Left colon (tissue), 2 donors: ENCODE results near the gene NDUFV1. TPM values are rescaled to one million over a fixed set of nuclear protein-coding genes. Genes with fewer than 3 reads are reported as not detected.
A peak's percentile ranks its signal among the peaks of the same experiment; 100 is the strongest.
"Not testable (repeated sequence)": the region's sequence is repeated elsewhere in the genome, so short reads cannot be mapped to it uniquely, and the experiment has no call there.

Source experiments
- ATAC-seq: fragments of 200-7000 bp; cut with Tn5 transposase; one replicate; pipeline ENCODE4 v1.9.1; 2020; ENCODE audit warnings: mild to moderate bottlenecking, moderate library complexity
- DNase-seq, 2 donors: peaks; one replicate each; pipeline ENCODE4 v3.0.0-alpha.2; 2020
- intact Hi-C, 2 donors: fragments of 100-400 bp; cut with DNase I in 1 of 2; cut with micrococcal nuclease in 1 of 2; formaldehyde crosslinking; loops; one replicate each; pipeline versions ENCODE4 v1.11.2 to v1.14.0; 2022; cut with DNase I, micrococcal nuclease
- long read RNA-seq: library from polyadenylated mRNA; unstranded; transcript quantifications from one replicate; pipeline ENCODE4 v2.0.0, GENCODE V29; 2021
- total RNA-seq, 2 donors: library from RNA; stranded (reverse); fragmentation: NEBNext Ultra II Directional; extraction: Animal tissue kit (Norgen Biotek cat#: 25700); gene quantifications; one replicate each; pipeline ENCODE4 v1.2.1, GENCODE V29; 2021
- donor health status: DM: no; HTN: no; CAD: no.
- donor health status: DM: yes; HTN: yes; CAD: no.

NDUFV1 gene
- total RNA-seq, result 100 to 1,000 TPM; 292 to 377 TPM
- long read RNA-seq, transcript NDUFV1-201 (10 exons, 1,596 nt), result major isoform, 465 of 575 reads
- long read RNA-seq, partial matches to known transcripts, result 66 of 575 reads
- long read RNA-seq, other reads (novel, unspliced or antisense), result 38 of 575 reads

DNA sequence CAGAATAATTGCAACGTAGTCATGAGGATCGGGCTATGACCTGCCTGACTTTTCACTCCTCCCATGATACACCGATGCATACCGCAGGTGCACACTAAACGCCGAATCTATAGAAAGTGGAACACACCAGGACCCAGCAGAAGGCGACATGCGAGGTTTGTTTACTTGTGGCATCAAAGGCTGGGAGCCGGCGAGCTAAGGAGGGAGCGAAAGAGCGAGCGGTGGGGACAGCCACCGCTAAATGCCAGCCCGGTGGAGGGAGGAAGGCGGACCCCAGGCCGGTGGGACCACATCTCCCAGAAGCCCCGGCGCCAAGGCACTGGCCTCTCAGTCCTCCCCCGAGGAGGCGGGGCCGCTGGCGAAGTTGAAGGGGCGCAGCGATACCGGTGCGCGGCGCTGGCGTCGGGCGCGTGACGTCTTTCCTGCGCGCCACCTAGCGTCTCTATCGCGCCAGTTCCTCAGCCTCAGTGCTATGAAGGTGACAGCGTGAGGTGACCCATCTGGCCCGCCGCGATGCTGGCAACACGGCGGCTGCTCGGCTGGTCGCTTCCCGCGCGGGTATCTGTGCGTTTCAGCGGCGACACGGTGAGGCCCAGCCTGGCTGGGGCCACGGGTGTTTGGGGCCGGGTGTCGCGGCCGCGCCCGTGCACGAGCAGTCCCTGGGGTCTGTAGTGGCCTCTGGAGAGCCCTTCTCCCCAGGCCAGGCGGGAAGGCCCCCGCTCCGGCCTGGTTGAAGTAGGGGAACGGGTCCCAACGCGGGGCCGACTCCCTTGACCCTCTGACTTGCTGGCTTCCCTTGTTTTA, at the start of gene NDUFV1:
NDUFV1 (plus strand) TSS at position 445 of the 804 bp plus-strand sequence; CDS start at position 514, 69 bp downstream.
- ATAC-seq, result peak; percentile 97
- intact Hi-C loops, result no loop called here

GRCh38 chr11:67558084-67558772, 48.5 kb upstream of the NDUFV1 start:
- ATAC-seq (peak; percentile 85), DNase-seq (peak; percentile 69 to 73)
- intact Hi-C loops, result no loop called here

More for the DNA sequence above, at the start of gene NDUFV1:
- DNase-seq, result peak; percentile 97 to 98

DNA sequence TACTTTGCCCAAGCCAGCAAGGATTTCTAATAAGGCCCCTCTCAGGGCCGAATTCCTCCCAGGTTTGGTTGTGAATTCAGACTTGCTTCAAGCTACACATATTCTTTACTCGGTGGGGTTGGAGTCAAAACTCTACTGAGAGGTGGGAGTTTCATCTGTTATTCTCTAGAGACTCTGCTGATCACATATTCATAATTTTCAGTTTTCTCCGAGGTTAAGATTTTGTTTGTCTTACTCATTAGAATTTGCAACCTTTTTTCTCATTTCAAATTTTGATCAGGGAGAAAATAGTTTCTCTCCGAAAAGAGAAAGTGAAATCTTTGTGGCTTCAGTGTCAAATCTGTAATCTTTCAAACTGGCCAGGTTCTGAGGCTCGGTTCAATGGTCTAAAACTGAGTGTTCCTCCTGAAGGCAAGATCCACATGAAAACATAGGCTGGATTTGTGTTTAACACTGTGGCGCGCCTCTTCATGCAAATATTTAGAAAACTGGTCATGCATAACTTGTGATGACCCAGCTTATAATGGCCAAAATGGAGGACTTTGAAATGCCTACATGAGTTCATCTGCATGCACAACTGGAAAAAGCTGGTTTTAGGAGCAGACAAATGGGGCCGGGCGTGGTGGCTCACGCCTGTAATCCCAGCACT, 44.6 kb upstream of the NDUFV1 start:
- intact Hi-C loops, result no loop called here
- no peak for ATAC-seq
- DNase-seq, result no peak

DNA sequence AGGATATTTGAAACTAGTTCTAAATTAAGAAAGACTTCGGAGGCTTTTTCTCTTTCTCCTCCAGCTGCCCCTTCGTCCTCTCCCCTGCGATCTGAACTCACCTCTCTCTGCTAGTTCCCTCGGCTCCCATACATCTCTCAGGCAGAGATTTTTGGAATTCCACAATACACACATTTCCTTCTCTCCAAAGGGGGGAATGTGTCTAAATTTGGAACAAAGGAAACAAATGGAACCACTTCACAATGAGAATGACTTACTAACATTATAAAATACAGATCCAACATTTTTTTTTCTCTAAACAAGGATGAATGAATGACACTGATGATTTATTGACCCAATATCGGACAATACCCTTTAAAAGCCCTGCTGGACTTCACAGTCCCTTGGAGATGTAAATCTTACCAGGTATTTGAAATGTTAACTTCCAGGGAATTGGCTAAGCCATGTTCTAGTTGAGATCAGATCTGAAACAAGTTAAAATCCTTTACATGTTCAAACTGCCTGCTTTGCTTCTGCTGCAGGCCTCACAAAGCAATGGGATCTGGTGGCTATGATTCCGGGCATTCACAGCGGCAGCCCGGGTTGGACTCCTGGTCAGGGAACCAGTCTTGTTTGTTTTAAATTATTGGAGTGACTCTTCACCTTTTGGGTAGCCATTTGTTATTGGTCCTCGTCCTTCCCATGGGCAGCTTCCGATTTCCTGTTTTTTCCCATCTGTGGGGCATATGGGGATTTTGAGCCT, 43.6 kb upstream of the NDUFV1 start:
- no peak for ATAC-seq
- intact Hi-C loops, result no loop called here
- DNase-seq, result no peak

DNA sequence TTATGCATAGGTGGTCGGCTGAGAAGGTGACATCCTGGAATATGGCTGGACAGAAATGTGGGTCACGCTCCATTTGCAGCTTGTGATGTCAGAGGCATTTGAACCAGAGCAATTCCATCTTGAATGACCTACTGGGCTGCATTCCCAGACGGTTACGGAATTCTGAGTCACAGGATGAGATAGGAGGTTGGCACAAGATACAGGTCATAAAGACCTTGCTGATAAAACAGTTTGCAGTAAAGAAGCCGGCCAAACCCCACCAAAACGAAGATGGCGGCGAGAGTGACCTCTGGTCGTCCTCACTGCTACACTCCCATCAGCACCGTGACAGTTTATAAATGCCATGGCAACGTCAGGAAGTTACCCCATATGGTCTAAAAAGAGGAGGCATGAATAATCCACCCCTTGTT, 43.0 kb upstream of the NDUFV1 start:
- DNase-seq (peak; percentile 40 to 68), ATAC-seq (peak; percentile 71)
- intact Hi-C loops, result not testable (repeated sequence)

DNA sequence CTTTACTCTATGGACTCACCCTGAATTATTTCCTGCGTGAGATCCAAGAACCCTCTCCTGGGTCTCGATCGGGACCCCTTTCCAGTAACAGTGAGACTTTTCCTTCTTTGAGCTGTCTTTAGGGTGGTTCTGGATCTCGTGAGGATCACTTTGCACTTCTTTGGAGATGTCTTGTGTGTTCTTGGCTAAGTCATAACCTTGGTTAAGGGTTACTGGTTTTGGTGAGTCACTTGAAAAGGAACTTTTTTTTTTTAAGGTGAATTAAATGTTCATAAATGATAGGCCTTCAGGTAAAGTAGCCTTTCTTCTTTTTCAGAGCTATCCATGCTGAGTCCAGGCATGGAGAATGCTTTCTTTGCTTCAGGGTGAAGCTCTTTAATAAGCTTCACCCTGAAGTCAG, 42.5 kb upstream of the NDUFV1 start:
- ATAC-seq, result peak; percentile 12
- no peak for DNase-seq

DNA sequence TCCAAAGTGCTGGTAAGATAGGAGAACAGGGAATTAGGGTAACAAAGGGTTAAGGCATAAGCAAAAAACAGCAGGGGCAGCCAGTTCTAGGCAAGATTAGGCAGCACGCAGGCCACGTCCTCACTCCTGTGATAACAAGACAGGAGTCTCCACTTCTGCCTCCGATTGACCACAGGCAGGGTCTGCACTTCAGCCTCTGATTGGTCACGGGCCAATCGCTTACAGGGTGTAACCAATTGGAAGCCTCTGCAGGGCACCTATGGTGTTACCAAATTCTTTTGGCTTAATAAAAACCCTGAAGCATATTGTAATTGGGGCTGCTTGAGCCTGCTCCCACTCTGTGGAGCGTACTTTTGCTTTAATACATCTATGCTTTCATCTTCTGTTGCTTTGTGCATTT, 35.3 kb upstream of the NDUFV1 start:
- ATAC-seq (no peak), DNase-seq (no peak)
- intact Hi-C loops, result no loop called here

More for the DNA sequence above, 42.5 kb upstream of the NDUFV1 start:
- intact Hi-C loops, result no loop called here

GRCh38 chr11:67572305-67572704, 34.4 kb upstream of the NDUFV1 start:
- ATAC-seq (peak; percentile 24), DNase-seq (no peak)
- intact Hi-C loops, result no loop called here

DNA sequence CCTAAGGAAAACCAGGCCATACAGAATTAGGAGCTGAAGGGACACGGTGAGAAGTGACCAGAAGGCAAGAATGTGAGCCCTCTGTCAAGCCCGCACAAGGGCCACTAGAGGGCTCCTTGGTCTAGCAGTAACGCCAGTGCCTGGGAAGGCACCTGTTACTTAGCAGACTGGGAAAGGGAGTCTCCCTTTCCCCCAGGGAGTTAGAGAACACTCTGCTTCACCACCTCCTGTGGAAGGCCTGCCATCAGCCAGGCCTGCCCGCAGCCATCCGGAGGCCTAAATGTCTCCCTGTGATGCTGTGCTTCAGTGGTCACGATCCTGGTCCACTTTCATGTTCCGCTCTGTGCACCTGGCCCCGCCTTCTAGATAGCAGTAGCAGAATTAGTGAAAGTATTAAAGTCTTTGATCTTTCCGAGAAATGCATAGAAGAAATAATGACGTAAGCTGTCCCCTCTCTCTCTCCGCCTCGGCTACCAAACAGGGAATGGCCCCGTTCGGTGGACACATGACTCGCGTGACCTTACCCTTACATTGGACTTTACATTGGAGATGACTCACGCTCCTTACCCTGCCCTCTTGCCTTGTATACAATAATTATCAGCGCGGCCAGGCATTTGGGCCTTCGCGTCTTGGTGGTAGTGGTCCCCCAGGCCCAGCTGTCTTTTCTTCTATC, 33.9 kb upstream of the NDUFV1 start:
- intact Hi-C loops, result no loop called here

DNA sequence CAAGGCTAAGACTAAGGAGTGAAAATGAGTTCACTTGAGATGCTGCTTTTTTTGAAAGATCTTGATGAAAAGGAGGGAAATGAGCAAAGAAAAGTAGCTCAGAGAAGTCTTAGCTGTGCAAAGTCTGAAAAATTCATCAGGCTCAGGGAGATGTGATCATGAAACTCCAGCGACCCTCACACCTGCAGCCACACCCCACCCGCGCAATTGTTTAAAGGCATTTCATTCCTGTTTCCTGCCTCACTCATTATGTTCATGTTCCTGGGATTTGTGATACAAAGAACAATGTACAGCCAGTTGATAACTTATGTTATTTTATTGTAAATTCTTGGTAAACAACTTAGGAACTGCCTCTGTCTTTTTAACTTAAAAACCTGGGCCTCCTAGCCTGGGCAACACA, 31.8 kb upstream of the NDUFV1 start:
- no peak for ATAC-seq
- DNase-seq, result no peak
- intact Hi-C loops, result no loop called here

More for the DNA sequence above, 33.9 kb upstream of the NDUFV1 start:
- DNase-seq (peak; percentile 63 to 64), ATAC-seq (peak; percentile 85)

DNA sequence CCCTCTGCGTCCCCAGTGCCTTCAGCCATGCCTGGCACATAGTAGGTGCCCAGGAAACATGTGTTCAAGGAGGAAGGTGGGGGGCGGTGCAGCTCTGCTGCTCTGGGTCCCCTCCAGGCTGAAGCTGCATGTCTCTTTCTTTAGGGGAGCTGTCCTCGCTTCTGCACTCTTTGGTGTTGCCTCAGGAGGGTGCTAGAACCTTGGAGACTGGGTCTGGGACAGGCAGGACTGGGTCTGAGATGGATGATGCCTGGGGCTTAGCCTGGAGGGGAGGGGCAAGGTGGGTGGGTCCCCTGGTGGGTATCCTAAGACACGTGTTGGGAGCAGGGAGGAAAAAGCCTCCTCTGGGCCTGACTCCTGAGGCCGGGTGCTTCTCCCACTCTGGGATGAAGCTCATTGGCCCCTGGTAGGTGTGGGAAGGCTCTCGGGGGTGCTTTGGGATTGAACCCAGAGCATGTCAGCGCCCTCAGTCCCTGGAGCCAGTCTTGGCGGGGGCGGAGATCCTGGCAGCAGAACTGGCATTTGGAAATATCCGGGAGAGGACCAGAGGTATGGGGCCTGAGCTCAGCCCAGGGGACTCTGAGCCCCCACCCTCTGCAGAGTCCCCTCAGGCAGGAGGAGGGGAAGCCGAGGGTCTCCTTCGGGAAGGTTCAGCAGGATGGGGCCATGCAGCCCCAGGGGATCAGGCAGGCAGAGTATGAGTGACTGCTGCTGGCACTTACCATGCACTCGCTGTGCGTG, 29.8 kb upstream of the NDUFV1 start:
- ATAC-seq, result no peak
- no peak for DNase-seq
- intact Hi-C loops, result no loop called here

DNA sequence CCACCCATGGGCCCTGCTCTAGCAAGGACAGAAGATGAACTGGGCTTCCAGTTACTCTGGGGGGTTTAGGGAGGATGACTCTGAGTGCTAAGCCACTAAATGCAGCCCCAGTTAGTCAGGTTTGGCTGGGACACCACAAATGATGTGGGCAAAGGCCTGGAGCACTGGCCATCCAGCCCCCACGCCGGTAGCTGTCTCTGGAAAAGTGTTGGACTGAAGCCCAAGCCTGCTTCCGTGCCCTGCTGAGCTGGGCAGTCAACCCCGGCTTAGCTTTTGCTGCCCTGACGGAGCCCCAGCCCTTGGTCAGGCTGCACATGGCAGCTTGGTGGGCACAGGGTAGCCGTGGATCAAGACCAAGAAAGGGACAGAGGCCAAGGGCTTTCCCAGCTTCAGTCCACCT, 28.8 kb upstream of the NDUFV1 start:
- no peak for ATAC-seq

DNA sequence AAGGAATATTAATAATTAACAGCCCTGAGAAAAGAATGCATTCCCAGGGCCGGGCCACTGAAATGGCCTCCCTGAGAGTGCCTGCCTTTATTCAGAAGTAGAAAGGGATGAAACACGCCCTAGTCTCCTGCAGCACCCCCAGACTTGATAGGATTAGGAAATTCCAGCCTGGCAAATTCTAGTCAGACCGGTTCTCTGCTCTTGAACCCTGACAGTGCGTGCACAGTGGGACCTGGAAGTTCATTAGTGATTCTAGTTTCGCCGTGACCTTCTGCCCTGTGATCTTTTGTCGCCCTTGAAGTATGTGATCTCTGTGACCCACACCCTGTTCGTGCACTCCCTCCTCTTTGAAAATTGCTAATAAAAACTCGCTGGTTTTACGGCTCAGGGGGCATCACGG, 25.3 kb upstream of the NDUFV1 start:
- ATAC-seq (no peak), DNase-seq (no peak)
- intact Hi-C loops, result no loop called here

More for the DNA sequence above, 28.8 kb upstream of the NDUFV1 start:
- intact Hi-C loops, result no loop called here
- DNase-seq, result no peak

- ATAC-seq, result no peak
- DNase-seq, result no peak
- intact Hi-C loops, result no loop called here
Measured at GRCh38 chr11:67582011-67582410, 24.7 kb upstream of the NDUFV1 start.

DNA sequence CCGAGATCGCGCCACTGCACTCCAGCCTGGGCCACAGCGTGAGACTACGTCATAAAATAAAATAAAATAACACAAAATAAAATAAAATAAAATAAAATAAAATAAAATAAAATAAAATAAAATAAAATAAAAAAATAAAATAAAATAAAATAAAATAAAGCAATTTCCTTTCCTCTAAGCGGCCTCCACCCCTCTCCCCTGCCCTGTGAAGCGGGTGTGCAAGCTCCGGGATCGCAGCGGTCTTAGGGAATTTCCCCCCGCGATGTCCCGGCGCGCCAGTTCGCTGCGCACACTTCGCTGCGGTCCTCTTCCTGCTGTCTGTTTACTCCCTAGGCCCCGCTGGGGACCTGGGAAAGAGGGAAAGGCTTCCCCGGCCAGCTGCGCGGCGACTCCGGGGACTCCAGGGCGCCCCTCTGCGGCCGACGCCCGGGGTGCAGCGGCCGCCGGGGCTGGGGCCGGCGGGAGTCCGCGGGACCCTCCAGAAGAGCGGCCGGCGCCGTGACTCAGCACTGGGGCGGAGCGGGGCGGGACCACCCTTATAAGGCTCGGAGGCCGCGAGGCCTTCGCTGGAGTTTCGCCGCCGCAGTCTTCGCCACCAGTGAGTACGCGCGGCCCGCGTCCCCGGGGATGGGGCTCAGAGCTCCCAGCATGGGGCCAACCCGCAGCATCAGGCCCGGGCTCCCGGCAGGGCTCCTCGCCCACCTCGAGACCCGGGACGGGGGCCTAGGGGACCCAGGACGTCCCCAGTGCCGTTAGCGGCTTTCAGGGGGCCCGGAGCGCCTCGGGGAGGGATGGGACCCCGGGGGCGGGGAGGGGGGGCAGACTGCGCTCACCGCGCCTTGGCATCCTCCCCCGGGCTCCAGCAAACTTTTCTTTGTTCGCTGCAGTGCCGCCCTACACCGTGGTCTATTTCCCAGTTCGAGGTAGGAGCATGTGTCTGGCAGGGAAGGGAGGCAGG, 23.2 kb upstream of the NDUFV1 start, which contains the start of gene GSTP1:
GSTP1 (plus strand) TSS at position 566 of the 958 bp plus-strand sequence; CDS start at position 598, 32 bp downstream.
- intact Hi-C loops, result no loop called here
- DNase-seq (peak; percentile 92 to 93), ATAC-seq (peak; percentile 82)

GRCh38 chr11:67584205-67584880, 22.4 kb upstream of the NDUFV1 start:
- peak; percentile 80 for ATAC-seq
- intact Hi-C loops, result no loop called here
- DNase-seq, result peak; percentile 80 to 90
